Mucosa of stomach (tissue), 1 donor: ENCODE data around the gene MBNL2.

Experiments
- H3K27me3 ChIP-seq: one replicate; pipeline ENCODE4 v1.7.0; 2013; ENCODE audit warnings: mild to moderate bottlenecking, low read length; ENCODE audit not compliant: control insufficient read depth, insufficient read depth
- H3K36me3 ChIP-seq: one replicate; pipeline ENCODE4 v1.7.0; 2013; ENCODE audit warnings: low read length; ENCODE audit not compliant: control insufficient read depth, insufficient read depth
- H3K4me1 ChIP-seq: one replicate; pipeline ENCODE4 v1.7.0; 2013; ENCODE audit warnings: mild to moderate bottlenecking, low read length; ENCODE audit not compliant: control insufficient read depth, insufficient read depth
- H3K4me3 ChIP-seq: one replicate; pipeline ENCODE4 v1.7.0; 2013; ENCODE audit warnings: low read length
- H3K9ac ChIP-seq: one replicate; pipeline ENCODE4 v1.7.0; 2013; ENCODE audit warnings: mild to moderate bottlenecking, low read length, moderate library complexity
- H3K9me3 ChIP-seq: one replicate; pipeline ENCODE4 v1.7.0; 2013; ENCODE audit warnings: mild to moderate bottlenecking, low read length, moderate library complexity; ENCODE audit not compliant: control insufficient read depth
- donor health status: Pancreatic carcinoma.

Gene MBNL2

GRCh38 chr13:97302611-97303010 is 80.5 kb downstream of the MBNL2 start:
- Histone ChIP-seq H3K4me1 (peaks cover 8% of the 10 kb centered on the region), H3K27me3 (no peaks in the 10 kb centered on the region), H3K36me3 (no peaks in the 10 kb centered on the region), H3K9me3 (no peaks in the 10 kb centered on the region), H3K4me3 (no peak overlapping the region), H3K9ac (no peak overlapping the region)

- Histone ChIP-seq H3K9ac (no peak overlapping the region), H3K4me3 (no peak overlapping the region), H3K36me3 (no peaks in the 10 kb centered on the region), H3K4me1 (peaks cover 8% of the 10 kb centered on the region), H3K27me3 (no peaks in the 10 kb centered on the region), H3K9me3 (no peaks in the 10 kb centered on the region)
Observed at GRCh38 chr13:97306106-97306505, 84.0 kb downstream of the MBNL2 start.

DNA sequence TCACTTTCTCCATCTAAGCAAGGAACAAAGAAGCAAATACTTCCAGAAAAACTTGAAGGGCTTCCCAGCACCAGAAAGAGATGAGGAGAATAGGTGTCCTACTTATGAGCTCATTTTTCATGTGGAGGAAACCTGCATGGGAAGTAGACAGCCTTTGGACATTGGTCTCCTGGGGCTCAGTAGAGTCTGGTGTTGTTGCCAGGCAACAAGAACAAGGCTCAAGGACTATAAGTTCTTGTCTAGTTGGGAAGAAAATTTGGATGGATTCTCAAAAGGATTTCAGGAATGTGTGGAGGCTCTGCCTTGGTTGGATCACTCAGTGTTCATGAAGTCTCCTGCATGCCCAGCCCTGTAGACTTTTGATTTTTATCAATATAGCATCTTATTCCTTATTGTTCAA is 84.5 kb downstream of the MBNL2 start:
- Histone ChIP-seq H3K27me3 (no peaks in the 10 kb centered on the region), H3K4me1 (peaks cover 8% of the 10 kb centered on the region), H3K9ac (no peak overlapping the region), H3K4me3 (no peak overlapping the region), H3K9me3 (no peaks in the 10 kb centered on the region), H3K36me3 (no peaks in the 10 kb centered on the region)

DNA sequence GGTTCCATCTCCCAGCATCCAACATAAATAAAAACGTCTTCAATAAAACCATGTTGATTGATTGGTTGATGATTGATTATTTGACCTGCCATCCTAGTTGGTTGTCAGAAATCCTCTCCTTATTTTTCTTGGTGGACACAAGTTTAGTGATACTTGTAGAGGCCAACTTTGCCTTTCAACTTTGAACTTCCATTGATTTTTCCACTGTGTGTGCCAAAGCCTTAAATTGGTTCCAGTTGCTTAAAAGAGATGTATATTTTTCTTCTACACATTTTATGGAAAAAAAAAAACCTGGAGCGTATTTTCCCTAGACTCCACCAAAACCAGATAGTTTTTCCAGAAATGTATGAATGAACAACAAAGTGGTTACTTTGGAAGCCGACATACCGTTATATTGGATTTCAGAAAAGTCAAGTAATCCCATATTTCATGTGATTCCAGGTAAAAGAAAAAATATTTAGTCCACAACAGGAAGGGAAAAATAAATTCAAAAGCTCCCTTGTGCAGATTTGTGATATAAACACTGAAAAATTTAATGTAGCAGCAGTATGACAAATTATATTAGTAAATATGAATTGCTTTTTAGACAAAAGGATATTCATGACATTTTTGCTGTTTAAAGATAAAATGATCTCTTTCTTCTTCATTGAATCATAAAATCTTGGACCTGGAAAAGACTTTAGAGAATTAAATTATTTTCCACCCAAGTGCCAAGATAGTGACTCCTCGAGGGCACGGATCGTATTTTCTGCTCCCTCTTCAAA is 85.2 kb downstream of the MBNL2 start:
- Histone ChIP-seq H3K9me3 (no peaks in the 10 kb centered on the region), H3K27me3 (no peaks in the 10 kb centered on the region), H3K36me3 (no peaks in the 10 kb centered on the region), H3K4me1 (peaks cover 8% of the 10 kb centered on the region), H3K4me3 (no peak overlapping the region), H3K9ac (no peak overlapping the region)

DNA sequence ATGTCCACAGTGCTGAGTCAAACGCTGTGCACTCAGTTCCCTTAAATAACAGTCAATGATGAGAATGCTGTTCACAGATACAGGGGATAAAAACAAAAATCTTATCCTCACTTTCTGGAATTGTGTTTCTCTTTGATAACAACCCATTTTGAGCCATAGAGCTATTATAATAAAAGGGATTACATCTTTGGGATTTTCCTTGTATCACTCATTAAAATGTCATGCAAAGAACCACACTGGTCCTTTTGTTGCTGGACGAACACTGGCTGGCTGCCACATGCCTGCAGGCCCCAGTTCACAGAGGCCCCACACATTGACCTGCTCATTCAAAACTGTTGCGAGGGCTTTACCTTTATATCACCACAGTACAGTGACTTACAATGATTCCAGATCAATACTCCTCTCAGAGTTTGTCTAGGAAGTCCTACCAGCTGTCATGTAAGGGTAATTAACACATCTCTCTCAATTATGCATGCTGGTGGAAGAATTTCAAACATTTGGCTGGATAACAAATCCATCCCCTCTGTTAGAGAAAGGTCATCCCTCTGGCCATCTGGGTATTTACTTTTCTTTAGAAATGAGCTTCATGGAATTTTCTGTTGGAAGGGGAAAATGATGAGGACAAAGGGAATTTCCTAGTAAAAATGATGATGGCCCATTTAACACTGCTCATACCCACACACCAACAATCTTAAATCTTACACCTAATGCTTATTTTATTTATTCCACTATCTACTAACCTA is 85.9 kb downstream of the MBNL2 start:
- H3K36me3 ChIP-seq, result no peaks in the 10 kb centered on the region
- H3K9me3 ChIP-seq, result no peaks in the 10 kb centered on the region
- no peak overlapping the region for H3K9ac ChIP-seq
- H3K4me3 ChIP-seq, result no peak overlapping the region
- no peaks in the 10 kb centered on the region for H3K27me3 ChIP-seq
- peaks cover 3% of the 10 kb centered on the region for H3K4me1 ChIP-seq

GRCh38 chr13:97308735-97309429 is 86.7 kb downstream of the MBNL2 start:
- Histone ChIP-seq H3K36me3 (no peaks in the 10 kb centered on the region), H3K9ac (no peak overlapping the region), H3K4me1 (peaks cover 3% of the 10 kb centered on the region), H3K27me3 (no peaks in the 10 kb centered on the region), H3K9me3 (no peaks in the 10 kb centered on the region), H3K4me3 (no peak overlapping the region)

DNA sequence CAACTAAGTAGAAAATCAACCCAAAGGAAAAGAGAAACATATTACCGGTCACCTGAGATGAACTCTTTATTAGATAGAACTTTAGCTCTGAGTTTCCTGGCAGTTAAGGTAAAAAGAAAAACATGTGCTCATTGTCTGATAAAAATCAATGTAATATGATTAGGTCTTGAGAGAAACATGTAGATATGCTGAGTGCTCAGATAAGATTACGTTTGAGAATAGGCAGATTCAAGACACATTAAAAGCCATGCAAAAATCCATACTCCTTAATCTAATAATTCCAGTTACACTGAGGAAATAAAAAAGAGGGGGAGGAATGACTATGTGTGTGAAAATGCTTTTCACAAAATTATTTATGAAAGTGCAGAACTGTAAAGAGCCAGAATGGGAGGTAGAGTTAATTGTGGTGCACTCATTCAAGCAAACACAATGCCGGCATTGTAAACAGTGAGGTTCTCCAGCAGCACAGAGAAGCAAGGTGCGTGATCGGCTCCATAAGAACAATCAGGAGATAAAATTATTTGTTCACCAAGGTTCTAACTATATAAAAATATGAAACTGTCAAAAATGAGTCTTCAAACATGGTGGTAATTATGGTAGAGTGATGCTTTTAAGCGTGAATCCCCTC is 88.8 kb downstream of the MBNL2 start:
- Histone ChIP-seq H3K4me1 (peaks cover 3% of the 10 kb centered on the region), H3K36me3 (no peaks in the 10 kb centered on the region), H3K9ac (no peak overlapping the region)

GRCh38 chr13:97311956-97312355 is 89.8 kb downstream of the MBNL2 start:
- Histone ChIP-seq H3K27me3 (no peaks in the 10 kb centered on the region), H3K9ac (no peak overlapping the region), H3K9me3 (no peaks in the 10 kb centered on the region), H3K4me3 (no peak overlapping the region), H3K4me1 (peaks cover 3% of the 10 kb centered on the region), H3K36me3 (no peaks in the 10 kb centered on the region)

More for the DNA sequence above, 88.8 kb downstream of the MBNL2 start:
- no peaks in the 10 kb centered on the region for H3K27me3 ChIP-seq
- no peak overlapping the region for H3K4me3 ChIP-seq
- H3K9me3 ChIP-seq, result no peaks in the 10 kb centered on the region

DNA sequence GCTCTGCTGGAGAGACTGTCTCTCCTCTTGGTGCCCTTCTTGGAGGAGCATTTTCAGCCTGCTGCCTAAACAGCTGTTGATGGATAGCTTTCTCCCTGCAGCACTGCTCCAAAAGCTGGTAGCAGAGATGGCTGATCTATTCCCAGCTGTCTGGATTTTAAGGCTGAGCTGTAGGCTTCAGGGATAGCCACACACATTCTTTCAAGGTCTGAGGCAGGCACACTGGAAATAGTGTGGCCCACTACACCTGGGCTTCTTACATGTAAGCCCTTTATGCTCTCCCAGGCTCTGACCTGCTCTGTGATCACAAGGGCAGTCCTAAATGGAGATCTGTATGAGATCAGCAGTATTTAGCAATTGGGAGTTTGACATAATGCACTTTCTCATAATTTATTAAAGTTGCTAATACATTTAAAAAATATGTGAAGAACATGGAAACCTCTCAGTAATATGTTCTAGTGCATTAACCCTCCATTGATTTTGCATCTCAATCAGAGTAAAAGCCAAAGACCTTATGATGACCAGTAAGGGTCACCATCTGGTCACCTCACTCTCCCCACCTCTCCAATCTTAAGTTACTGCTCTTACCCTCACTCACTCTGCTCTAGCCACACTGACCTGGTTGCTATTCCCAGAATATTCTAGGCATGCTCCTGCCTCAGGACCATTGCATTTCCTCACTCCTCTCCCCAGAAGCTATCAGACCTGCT is 91.6 kb downstream of the MBNL2 start:
- no peaks in the 10 kb centered on the region for H3K27me3 ChIP-seq
- H3K36me3 ChIP-seq, result no peaks in the 10 kb centered on the region
- H3K4me3 ChIP-seq, result no peak overlapping the region
- H3K9ac ChIP-seq, result no peak overlapping the region
- H3K4me1 ChIP-seq, result peaks cover 6% of the 10 kb centered on the region
- no peaks in the 10 kb centered on the region for H3K9me3 ChIP-seq

- no peak overlapping the region for H3K9ac ChIP-seq
- no peaks in the 10 kb centered on the region for H3K27me3 ChIP-seq
- H3K4me3 ChIP-seq, result no peak overlapping the region
- peaks cover 8% of the 10 kb centered on the region for H3K4me1 ChIP-seq
- H3K36me3 ChIP-seq, result no peaks in the 10 kb centered on the region
- H3K9me3 ChIP-seq, result no peaks in the 10 kb centered on the region
Observed at GRCh38 chr13:97316390-97316789, 94.3 kb downstream of the MBNL2 start.

- no peak overlapping the region for H3K9ac ChIP-seq
- peaks cover 8% of the 10 kb centered on the region for H3K4me1 ChIP-seq
- no peak overlapping the region for H3K4me3 ChIP-seq
- H3K27me3 ChIP-seq, result no peaks in the 10 kb centered on the region
- no peaks in the 10 kb centered on the region for H3K9me3 ChIP-seq
- no peaks in the 10 kb centered on the region for H3K36me3 ChIP-seq
Observed at GRCh38 chr13:97317933-97318332, 95.8 kb downstream of the MBNL2 start.
